ENCODE data around the gene RBBP6.

Gene RBBP6

DNA sequence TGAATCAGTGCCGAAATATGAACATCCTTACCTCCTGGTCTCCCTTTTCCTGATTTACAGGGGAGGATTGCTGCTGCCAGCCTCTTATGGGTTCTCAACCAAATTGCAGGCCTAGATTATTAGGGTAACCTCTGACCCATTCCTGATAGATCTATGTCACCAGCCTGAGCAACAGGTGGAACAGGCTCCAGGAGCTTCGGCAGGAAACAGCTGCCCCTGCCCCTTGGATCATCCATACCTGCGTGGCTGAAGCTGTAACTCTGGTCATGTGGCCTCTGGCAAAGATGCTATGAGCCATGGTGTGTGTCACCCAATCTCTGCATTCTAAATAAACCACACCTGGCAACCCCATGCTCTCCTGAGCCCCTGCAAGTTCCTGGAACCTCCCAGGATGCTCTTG, 18.4 kb upstream of the RBBP6 start:
- Histone ChIP-seq H3K9ac (no peak overlapping the region), H3K4me3 (no peak overlapping the region), H3K27ac (no peak overlapping the region), H3K36me3 (no peaks in the 10 kb centered on the region), H3K27me3 (no peaks in the 10 kb centered on the region; a peak in 1 of 22 replicates), H3K9me3 (replicated peaks in 1 of 11) (no peaks in the 10 kb centered on the region), H3K4me2 (no peak overlapping the region), H4K20me1 (no peaks in the 10 kb centered on the region; a peak in 1 of 22 replicates), H3K4me1 (peaks cover 13 to 30% (median 28%) of the 10 kb centered on the region in 10 experiments)
- TF ChIP-seq Cebpa-rat (IDR thresholded peaks at IDR 0.05): no peak

DNA sequence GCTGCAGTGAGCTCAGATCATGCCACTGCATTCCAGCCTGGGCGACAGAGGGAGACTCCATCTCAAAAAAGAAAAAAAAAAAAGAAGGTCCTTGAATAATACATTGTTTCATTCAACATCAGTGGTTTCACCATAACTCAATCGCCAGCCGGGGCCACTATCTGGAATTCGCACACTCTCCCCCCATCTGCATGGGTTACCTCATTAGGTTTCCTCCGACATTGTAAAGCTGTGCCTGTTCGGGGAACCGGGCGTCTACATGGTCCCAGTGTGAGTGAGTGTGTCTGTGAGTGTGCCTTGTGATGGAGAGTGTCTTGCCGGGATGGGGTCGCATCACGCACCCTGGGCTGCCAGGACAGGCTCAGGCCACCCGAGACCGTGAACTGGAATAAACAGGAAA, 16.6 kb upstream of the RBBP6 start:
- no peaks in the 10 kb centered on the region for H4K20me1 ChIP-seq
- no peaks in the 10 kb centered on the region for H3K9me3 ChIP-seq (replicated peaks in 1 of 11)
- TF ChIP-seq Cebpa-rat (IDR thresholded peaks at IDR 0.05): no peak
- H3K36me3 ChIP-seq: no peaks in the 10 kb centered on the region
- peaks cover 13 to 43% (median 38%) of the 10 kb centered on the region in 10 experiments for H3K4me1 ChIP-seq
- H3K27ac ChIP-seq: no peak overlapping the region
- H3K9ac ChIP-seq: no peak overlapping the region
- no peaks in the 10 kb centered on the region; a peak in 1 of 22 replicates for H3K27me3 ChIP-seq
- no peak overlapping the region for H3K4me2 ChIP-seq
- H3K4me3 ChIP-seq: no peak overlapping the region

DNA sequence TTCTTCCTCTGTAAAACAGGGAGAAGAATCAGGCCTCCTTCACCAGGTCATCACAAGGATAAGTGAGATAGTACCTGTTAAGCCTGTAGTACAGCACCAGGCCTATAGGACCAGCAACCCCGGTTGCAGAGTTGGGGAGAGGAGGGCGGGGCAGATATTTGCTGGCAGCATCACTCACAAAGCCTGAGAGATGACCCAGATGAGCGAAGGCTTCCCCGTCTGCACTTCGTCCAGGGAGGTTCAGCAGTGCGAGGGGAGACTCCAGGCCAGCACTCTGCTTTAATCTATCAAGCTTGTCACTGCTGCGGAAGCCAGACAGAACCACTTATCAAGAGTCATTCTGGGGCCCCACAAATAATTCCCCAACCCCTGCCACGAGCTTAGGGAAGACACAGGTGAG, 15.8 kb upstream of the RBBP6 start:
- Histone ChIP-seq H3K4me2 (peak overlapping the region in 10 of 11 experiments; percentile 10 to 92 (median 68); a peak in 18 of 22 replicates), H3K4me3 (no peak overlapping the region), H3K9ac (peak overlapping the region in 2 of 11 experiments; percentile 41 to 48; a peak in 2 of 22 replicates), H3K27ac (peak overlapping the region in 8 of 11 experiments; percentile 48 to 82 (median 72); a peak in 11 of 22 replicates), H4K20me1 (no peaks in the 10 kb centered on the region), H3K4me1 (peaks cover 13 to 43% (median 38%) of the 10 kb centered on the region in 10 experiments), H3K9me3 (replicated peaks in 1 of 11) (no peaks in the 10 kb centered on the region), H3K36me3 (no peaks in the 10 kb centered on the region), H3K27me3 (no peaks in the 10 kb centered on the region; a peak in 1 of 22 replicates)
- no peak for TF ChIP-seq Cebpa-rat (IDR thresholded peaks at IDR 0.05)

DNA sequence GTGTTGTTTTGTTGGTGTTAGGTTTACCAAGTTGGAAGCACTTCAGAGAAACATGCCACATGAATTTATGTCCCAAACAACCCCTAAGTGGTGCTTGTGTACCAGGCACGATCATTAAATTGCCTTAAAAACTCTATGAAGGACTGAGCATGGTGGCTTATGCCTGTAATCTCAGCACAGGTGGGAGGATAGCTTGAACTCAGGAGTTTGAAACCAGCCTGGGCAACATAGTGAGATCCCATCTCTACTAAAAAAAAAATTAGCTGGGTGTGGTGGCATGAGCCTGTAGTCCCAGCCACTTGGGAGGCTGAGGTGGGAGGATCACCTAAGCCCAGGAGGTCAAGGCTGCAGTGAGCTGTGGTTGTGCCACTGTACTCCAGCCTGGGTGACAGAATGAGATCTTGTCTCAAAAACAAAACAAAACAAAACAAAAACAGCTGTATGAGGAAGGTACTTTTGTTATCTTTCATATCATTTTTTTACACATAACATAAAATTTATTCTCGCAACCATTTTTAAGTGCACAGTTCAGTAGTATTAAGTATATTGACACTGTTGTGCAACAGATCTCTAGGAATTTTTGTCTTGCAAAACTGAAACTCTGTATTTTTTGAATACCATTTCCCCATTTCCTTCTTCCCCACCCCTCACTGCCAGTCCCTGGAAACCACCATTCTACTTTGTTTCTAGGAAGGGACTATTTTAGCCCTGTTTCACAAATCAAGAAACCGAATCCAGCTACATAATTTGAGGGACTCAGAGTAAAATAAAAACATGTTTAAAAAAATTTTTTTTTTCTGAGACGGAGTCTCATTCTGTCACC, 14.3 kb upstream of the RBBP6 start:
- Histone ChIP-seq H3K4me2 (peak overlapping the region in 10 of 11 experiments; percentile 39 to 92 (median 68); a peak in 19 of 22 replicates), H3K4me1 (peaks cover 13 to 43% (median 38%) of the 10 kb centered on the region in 10 experiments), H3K27me3 (no peaks in the 10 kb centered on the region; a peak in 1 of 22 replicates), H3K9me3 (replicated peaks in 1 of 11) (no peaks in the 10 kb centered on the region), H4K20me1 (no peaks in the 10 kb centered on the region), H3K27ac (peak overlapping the region; percentile 24 to 82 (median 67); a peak in 18 of 22 replicates), H3K9ac (peak overlapping the region in 7 of 11 experiments; percentile 12 to 64 (median 51); a peak in 10 of 22 replicates), H3K4me3 (peak overlapping the region in 1 of 10 experiments; percentile 9; a peak in 2 of 20 replicates), H3K36me3 (no peaks in the 10 kb centered on the region)
- TF ChIP-seq Cebpa-rat (IDR thresholded peaks at IDR 0.05): peak in 9 of 11 experiments; percentile 16 to 87 (median 46); a peak in 12 of 22 replicates

DNA sequence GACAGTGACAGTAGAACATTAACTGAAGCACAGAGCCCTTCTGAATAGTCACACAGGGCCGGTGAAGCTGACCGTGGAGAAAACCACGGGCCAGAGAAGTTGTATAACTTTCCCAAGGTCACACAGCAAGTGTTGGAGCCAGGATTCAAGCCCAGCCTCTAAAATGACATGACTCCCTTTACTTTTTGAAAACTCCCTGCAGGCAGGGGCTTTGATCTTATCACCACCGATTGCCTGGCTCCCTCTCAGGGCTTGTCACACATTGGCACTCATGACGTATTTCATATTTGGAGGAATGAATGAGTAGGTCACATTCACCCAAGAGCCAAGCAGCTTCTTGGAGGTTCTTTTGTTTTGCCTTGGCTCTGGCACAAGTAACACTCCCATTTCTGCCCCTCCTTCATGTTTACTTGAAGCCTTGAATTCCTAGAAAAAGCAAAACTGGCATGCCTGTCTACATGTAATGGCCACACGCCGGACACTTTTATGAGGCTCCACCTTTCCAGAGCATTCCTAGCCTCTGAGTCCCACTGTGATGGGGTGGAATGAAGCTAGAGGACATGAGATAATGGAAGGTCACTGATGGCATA, 13.3 kb upstream of the RBBP6 start:
- peak overlapping the region in 2 of 10 experiments; percentile 3 to 9; a peak in 2 of 20 replicates for H3K4me3 ChIP-seq
- H3K9ac ChIP-seq: peak overlapping the region in 7 of 11 experiments; percentile 12 to 64 (median 51); a peak in 10 of 22 replicates
- H3K4me1 ChIP-seq: peaks cover 13 to 43% (median 38%) of the 10 kb centered on the region in 10 experiments
- TF ChIP-seq Cebpa-rat (IDR thresholded peaks at IDR 0.05): no peak
- H4K20me1 ChIP-seq: no peaks in the 10 kb centered on the region
- H3K36me3 ChIP-seq: no peaks in the 10 kb centered on the region
- H3K4me2 ChIP-seq: peak overlapping the region in 10 of 11 experiments; percentile 39 to 92 (median 68); a peak in 18 of 22 replicates
- H3K27me3 ChIP-seq: no peaks in the 10 kb centered on the region; a peak in 1 of 22 replicates
- H3K9me3 ChIP-seq (replicated peaks in 1 of 11): no peaks in the 10 kb centered on the region
- H3K27ac ChIP-seq: peak overlapping the region; percentile 22 to 82 (median 67); a peak in 18 of 22 replicates

GRCh38 chr16:24526701-24527495, 12.5 kb upstream of the RBBP6 start:
- Histone ChIP-seq H3K9ac (0 out of 22 replicates have a peak overlapping the region, but pooled peaks of 1 of the 11 experiments have one; percentile 52), H3K27me3 (no peaks in the 10 kb centered on the region; a peak in 1 of 22 replicates), H3K27ac (peak overlapping the region in 5 of 11 experiments; percentile 71 to 82 (median 77); a peak in 10 of 22 replicates), H3K36me3 (no peaks in the 10 kb centered on the region), H3K9me3 (replicated peaks in 1 of 11) (no peaks in the 10 kb centered on the region), H3K4me3 (no peak overlapping the region), H4K20me1 (no peaks in the 10 kb centered on the region), H3K4me1 (peaks cover 13 to 43% (median 38%) of the 10 kb centered on the region in 10 experiments), H3K4me2 (peak overlapping the region in 5 of 11 experiments; percentile 67 to 92 (median 69); a peak in 10 of 22 replicates)
- no peak for TF ChIP-seq Cebpa-rat (IDR thresholded peaks at IDR 0.05)

DNA sequence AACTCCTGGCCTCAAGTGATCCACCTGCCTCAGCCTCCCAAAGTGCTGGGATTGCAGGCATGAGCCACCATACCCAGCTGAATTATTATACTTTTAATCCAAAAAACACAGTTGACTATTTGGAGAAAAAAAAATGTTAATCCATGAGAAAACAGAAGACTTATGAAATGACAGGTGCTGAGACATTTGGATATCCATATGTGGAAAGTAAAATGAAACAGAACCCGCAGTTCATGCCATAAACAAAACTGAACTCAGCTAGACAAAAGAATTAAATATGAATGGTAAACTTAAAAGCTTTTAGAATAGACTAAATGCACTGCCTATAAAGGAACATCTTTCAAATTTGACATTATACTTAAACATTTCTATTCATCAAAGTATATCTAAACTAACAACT, 8.2 kb upstream of the RBBP6 start:
- Histone ChIP-seq H3K9ac (no peak overlapping the region), H3K36me3 (no peaks in the 10 kb centered on the region), H3K27ac (no peak overlapping the region), H3K4me1 (peaks cover 0 to 19% (median 8%) of the 10 kb centered on the region in 10 experiments; a peak in 13 of 20 replicates), H3K27me3 (no peaks in the 10 kb centered on the region), H3K4me3 (no peak overlapping the region), H3K9me3 (replicated peaks in 1 of 11) (no peaks in the 10 kb centered on the region), H4K20me1 (no peaks in the 10 kb centered on the region), H3K4me2 (no peak overlapping the region)
- no peak for TF ChIP-seq Cebpa-rat (IDR thresholded peaks at IDR 0.05)

DNA sequence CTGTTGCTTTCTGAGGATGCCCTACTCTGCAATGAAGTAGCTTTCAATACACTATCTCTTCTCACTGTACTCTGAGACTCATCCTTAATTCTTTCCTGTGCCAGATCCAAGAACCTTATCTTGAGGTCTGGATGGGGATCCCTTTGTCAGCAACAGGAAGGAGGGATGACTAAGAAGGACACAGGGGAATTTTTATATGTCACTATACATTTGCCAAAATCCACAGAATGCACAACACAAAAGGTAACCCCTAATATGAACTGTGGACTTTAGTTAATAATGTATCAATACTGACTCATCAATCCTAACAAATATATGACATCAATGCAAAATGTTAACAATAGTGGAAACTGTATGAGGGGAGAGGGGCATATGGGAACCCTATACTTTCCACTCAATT, 4.7 kb upstream of the RBBP6 start:
- Histone ChIP-seq H3K9ac (no peak overlapping the region), H3K36me3 (no peaks in the 10 kb centered on the region), H3K4me3 (no peak overlapping the region), H3K4me2 (peak overlapping the region in 1 of 11 experiments; percentile 12; a peak in 1 of 22 replicates), H3K27ac (no peak overlapping the region), H3K9me3 (replicated peaks in 1 of 11) (no peaks in the 10 kb centered on the region), H3K27me3 (no peaks in the 10 kb centered on the region), H3K4me1 (peaks cover 5 to 19% (median 6%) of the 10 kb centered on the region in 10 experiments; a peak in 16 of 20 replicates), H4K20me1 (peaks cover 0 to 2% (median 0%) of the 10 kb centered on the region in 11 experiments; a peak in 2 of 22 replicates)
- TF ChIP-seq Cebpa-rat (IDR thresholded peaks at IDR 0.05): no peak

All from BLaER1 treated with 17β-estradiol and CSF1 and Interleukin-3, amounts not matched to agents 10 nM and 100 nM (cell line).